H1 (cell line): ENCODE results near the gene MCTS1. TPM values are rescaled to one million over a fixed set of nuclear protein-coding genes. Genes with fewer than 3 reads are reported as not detected.

ENCODE experiments used
- CTCF ChIA-PET: fragments of 300-600 bp; sonication (Branson Sonifier 250); formaldehyde crosslinking; loops from one replicate; lab custom pipeline; 2021; ENCODE audit not compliant: partially characterized antibody; lab: Charles Lee
- POLR2A ChIA-PET: fragments of 300-600 bp; sonication (Branson Sonifier 250); formaldehyde crosslinking; loops from one replicate; lab custom pipeline; 2021; ENCODE audit warnings: inconsistent platforms; ENCODE audit not compliant: partially characterized antibody; lab: Charles Lee
- DNase-seq, 2 experiments: peaks; one replicate each; pipeline versions ENCODE4 v3.0.0 to v3.0.0-alpha.2; 2010 to 2022; ENCODE audit warnings: low spot score in 2 of 2, low read depth in 1 of 2, mixed read lengths in 1 of 2
- FAIRE-seq: peaks from 2 replicates; lab custom pipeline; 2011; peaks lifted over from hg19 to GRCh38; lab: Jason Lieb, UNC
- H2AFZ ChIP-seq: 2 replicates; pipeline ENCODE4 v1.8.1; 2012; ENCODE audit warnings: low read length, inconsistent platforms
- H2AK5ac ChIP-seq: 2 replicates; pipeline ENCODE4 v1.6.1; 2013; ENCODE audit warnings: low read depth, low read length
- H2BK120ac ChIP-seq: replicated peaks from 2 replicates; pipeline ENCODE3; 2013; ENCODE audit warnings: low read depth, low read length, inconsistent platforms
- H2BK12ac ChIP-seq: 2 replicates; pipeline ENCODE4 v1.6.1; 2013; ENCODE audit warnings: low read depth, low read length
- H2BK15ac ChIP-seq: 2 replicates; pipeline ENCODE4 v1.6.1; 2013; ENCODE audit warnings: low read length
- H2BK20ac ChIP-seq: 2 replicates; pipeline ENCODE4 v1.6.1; 2013; ENCODE audit warnings: low read length
- H2BK5ac ChIP-seq: 2 replicates; pipeline ENCODE4 v1.6.1; 2013; ENCODE audit warnings: low read depth, low read length
- H3K14ac ChIP-seq: 2 replicates; pipeline ENCODE4 v1.6.1; 2013; ENCODE audit warnings: inconsistent platforms; ENCODE audit not compliant: insufficient read length
- H3K18ac ChIP-seq: 2 replicates; pipeline ENCODE4 v1.6.1; 2013; ENCODE audit warnings: low read length; ENCODE audit errors: extremely low read depth
- H3K23ac ChIP-seq: 2 replicates; pipeline ENCODE4 v1.6.1; 2013; ENCODE audit warnings: inconsistent platforms; ENCODE audit not compliant: insufficient read length
- H3K23me2 ChIP-seq: 2 replicates; pipeline ENCODE4 v1.6.1; 2013; ENCODE audit warnings: low read depth, low read length
- H3K27ac ChIP-seq: 2 replicates; pipeline ENCODE4 v1.6.1; 2011; ENCODE audit warnings: low read depth, low read length, inconsistent platforms
- H3K27me3 ChIP-seq, 4 experiments: replicated peaks in 1 of 4; 1 replicate in 1 of 4; 2 replicates in 3 of 4; pipeline versions ENCODE4 v1.6.1 to v1.8.1; 2011 to 2013; ENCODE audit warnings: low read length in 3 of 4, mild to moderate bottlenecking in 3 of 4, inconsistent platforms in 2 of 4, mixed read lengths in 2 of 4, moderate library complexity in 1 of 4; ENCODE audit not compliant: control insufficient read depth in 3 of 4, insufficient read depth in 3 of 4; ENCODE audit errors: extremely low read depth in 1 of 4
- H3K36me3 ChIP-seq, 4 experiments: 2 replicates each; pipeline versions ENCODE4 v1.6.1 to v1.8.1; 2011 to 2013; ENCODE audit warnings: mild to moderate bottlenecking in 4 of 4, low read length in 3 of 4, moderate library complexity in 2 of 4, control low read depth in 1 of 4, inconsistent platforms in 1 of 4; ENCODE audit not compliant: insufficient read depth in 4 of 4, control insufficient read depth in 2 of 4
- H3K4ac ChIP-seq: replicated peaks from 2 replicates; pipeline ENCODE3; 2013; ENCODE audit warnings: low read length, low read depth, mixed read lengths, inconsistent platforms; ENCODE audit not compliant: insufficient read length
- H3K4me1 ChIP-seq, 4 experiments: replicated peaks in 1 of 4; 1 replicate in 1 of 4; 2 replicates in 3 of 4; pipeline versions ENCODE4 v1.6.1 to v1.8.1; 2011 to 2013; ENCODE audit warnings: low read length in 3 of 4, inconsistent platforms in 2 of 4, mixed read lengths in 1 of 4; ENCODE audit not compliant: insufficient read depth in 4 of 4, control insufficient read depth in 3 of 4
- H3K4me2 ChIP-seq, 2 experiments: 2 replicates each; pipeline versions ENCODE4 v1.6.1 to v1.8.1; 2011 to 2013; ENCODE audit warnings: low read depth in 2 of 2, low read length in 2 of 2, control low read depth in 1 of 2, inconsistent platforms in 1 of 2, mild to moderate bottlenecking in 1 of 2; ENCODE audit not compliant: insufficient read depth in 1 of 2
- H3K4me3 ChIP-seq, 4 experiments: fragments of 200-600, 300-600 bp in 1 of 4; sonication (generic), shearing (Covaris generic), sonication (Bioruptor Twin) in 1 of 4; 2 replicates each; pipeline versions ENCODE4 v1.5.1 to v1.8.1; 2011 to 2016; ENCODE audit warnings: low read length in 4 of 4, low read depth in 3 of 4, control low read depth in 2 of 4, inconsistent platforms in 2 of 4, mild to moderate bottlenecking in 2 of 4, mixed read lengths in 1 of 4, moderate library complexity in 1 of 4; ENCODE audit not compliant: insufficient read depth in 2 of 4; ENCODE audit errors: extremely low read depth in 1 of 4
- H3K56ac ChIP-seq: replicated peaks from 2 replicates; pipeline ENCODE3; 2013; ENCODE audit warnings: low read depth, mild to moderate bottlenecking, mixed read lengths, low read length, inconsistent platforms; ENCODE audit not compliant: insufficient read length
- H3K79me1 ChIP-seq: 2 replicates; pipeline ENCODE4 v1.6.1; 2013; ENCODE audit warnings: low read depth, low read length, control low read depth
- H3K79me2 ChIP-seq, 2 experiments: 2 replicates each; pipeline versions ENCODE4 v1.6.1 to v1.8.1; 2012 to 2013; ENCODE audit warnings: low read length in 2 of 2, mild to moderate bottlenecking in 2 of 2, inconsistent platforms in 1 of 2; ENCODE audit not compliant: insufficient read depth in 2 of 2, control insufficient read depth in 1 of 2
- H3K9ac ChIP-seq, 4 experiments: replicated peaks in 1 of 4; 1 replicate in 1 of 4; 2 replicates in 3 of 4; pipeline versions ENCODE4 v1.6.1 to v1.8.1; 2011 to 2013; ENCODE audit warnings: low read depth in 3 of 4, low read length in 3 of 4, control low read depth in 2 of 4, mild to moderate bottlenecking in 2 of 4, moderate library complexity in 2 of 4, inconsistent platforms in 1 of 4; ENCODE audit errors: extremely low read depth in 1 of 4
- H3K9me3 ChIP-seq, 2 experiments: 2 replicates each; pipeline versions ENCODE4 v1.6.1 to v1.8.1; 2012 to 2013; ENCODE audit warnings: mild to moderate bottlenecking in 2 of 2, moderate library complexity in 2 of 2, control low read depth in 1 of 2, inconsistent platforms in 1 of 2, low read depth in 1 of 2, low read length in 1 of 2, mixed read lengths in 1 of 2; ENCODE audit not compliant: insufficient read depth in 2 of 2
- H4K20me1 ChIP-seq, 2 experiments: replicated peaks in 1 of 2; 2 replicates each; pipeline versions ENCODE3 to v1.8.1; 2011 to 2013; ENCODE audit warnings: inconsistent platforms in 2 of 2, low read length in 2 of 2, mild to moderate bottlenecking in 1 of 2; ENCODE audit not compliant: insufficient read depth in 2 of 2, control insufficient read depth in 1 of 2
- H4K5ac ChIP-seq: 2 replicates; pipeline ENCODE4 v1.6.1; 2013; ENCODE audit warnings: low read length, low read depth, mixed read lengths, inconsistent platforms; ENCODE audit not compliant: insufficient read length
- H4K8ac ChIP-seq: 2 replicates; pipeline ENCODE4 v1.8.0; 2013; ENCODE audit warnings: mild to moderate bottlenecking, moderate library complexity, low read length, inconsistent platforms; ENCODE audit not compliant: insufficient read depth; ENCODE audit errors: extremely low read depth
- H4K91ac ChIP-seq: replicated peaks from 2 replicates; pipeline ENCODE3; 2013; ENCODE audit warnings: low read length, mixed read lengths, inconsistent platforms; ENCODE audit not compliant: insufficient read length
- CBX5 ChIP-seq: fragments of 300-800, 300-1000 bp; sonication (generic); IDR thresholded peaks from 2 replicates; pipeline ENCODE4 v1.7.1; 2016; ENCODE audit warnings: antibody characterized with exemption, low read length, low read depth
- CREB1 ChIP-seq: IDR thresholded peaks from 2 replicates; pipeline ENCODE4 v1.6.1; 2012; ENCODE audit warnings: inconsistent platforms
- KDM1A ChIP-seq: fragments of 200-600, 300-600 bp; sonication (generic); IDR thresholded peaks from 2 replicates; pipeline ENCODE4 v1.7.1; 2016; ENCODE audit warnings: mild to moderate bottlenecking, low read length, borderline replicate concordance
- KDM4A ChIP-seq: IDR thresholded peaks from one replicate; pipeline ENCODE4 v1.7.1; 2012; ENCODE audit warnings: low read depth, mild to moderate bottlenecking, moderate library complexity, low read length, inconsistent platforms; ENCODE audit not compliant: severe bottlenecking
- NANOG ChIP-seq: IDR thresholded peaks from 2 replicates; pipeline ENCODE4 v1.6.1; 2011; ENCODE audit warnings: low read length, low read depth, mild to moderate bottlenecking, inconsistent platforms; ENCODE audit not compliant: insufficient read depth, poor library complexity, severe bottlenecking
- RBBP5 ChIP-seq: IDR thresholded peaks from 2 replicates; pipeline ENCODE4 v1.7.1; 2012; ENCODE audit warnings: low read depth, mild to moderate bottlenecking, inconsistent platforms, low read length, moderate library complexity, borderline replicate concordance
- RXRA ChIP-seq: IDR thresholded peaks from 2 replicates; pipeline ENCODE4 v1.6.1; 2011; ENCODE audit warnings: low read depth, mild to moderate bottlenecking, low read length, moderate library complexity; ENCODE audit not compliant: insufficient read depth
- SIX5 ChIP-seq: IDR thresholded peaks from 2 replicates; pipeline ENCODE4 v1.6.1; 2011; ENCODE audit warnings: mild to moderate bottlenecking, low read depth, low read length
- SRF ChIP-seq: IDR thresholded peaks from 2 replicates; pipeline ENCODE4 v1.6.1; 2011; ENCODE audit warnings: mild to moderate bottlenecking, low read depth, low read length, moderate library complexity
- TAF7 ChIP-seq: optimal IDR thresholded peaks from 2 replicates; pipeline ENCODE3; 2011; ENCODE audit warnings: low read depth, mild to moderate bottlenecking, inconsistent platforms, low read length, moderate library complexity, borderline replicate concordance
- TBP ChIP-seq: IDR thresholded peaks from 2 replicates; pipeline ENCODE4 v1.6.1; 2011; ENCODE audit warnings: low read depth, low read length, improper control_type of control experiment
- TCF12 ChIP-seq: IDR thresholded peaks from 2 replicates; pipeline ENCODE4 v1.6.1; 2011; ENCODE audit warnings: low read depth, mild to moderate bottlenecking, low read length
- WGBS, 2 experiments: shearing (Covaris generic) in 1 of 2; methylation state at CpG; one replicate each; pipeline versions ENCODE4 v1.1.6 to v1.1.7; 2013 to 2015; ENCODE audit warnings: low lambda C conversion rate in 2 of 2, mixed read lengths in 2 of 2, inconsistent platforms in 1 of 2, low coverage in 1 of 2, missing lambda C conversion rate in 1 of 2; ENCODE audit not compliant: insufficient replicate concordance in 2 of 2, insufficient coverage in 1 of 2, insufficient read length in 1 of 2; ENCODE audit errors: extremely low coverage in 1 of 2, missing lambda C conversion rate in 1 of 2; 5-methylcytosine and 5-hydroxymethylcytosine counted together
- polyA plus RNA-seq, 7 experiments: library from polyadenylated mRNA; depleted of rRNA in 3 of 7; stranded (reverse) in 5 of 7; unstranded in 2 of 7; fragments of >200 nt in 5 of 7; fragments of 200-250 nt in 2 of 7; gene quantifications; 1 replicate in 5 of 7; 2 replicates in 1 of 7; 4 replicates in 1 of 7; pipeline versions ENCODE4 v1.2.1 to v1.2.3, GENCODE V29; 2011 to 2013; ENCODE audit warnings: missing spikeins in 2 of 7, mixed read lengths in 2 of 7
- total RNA-seq: library from RNA; stranded (reverse); fragmentation: NEBNext Ultra II Directional; extraction: Animal tissue kit (Norgen Biotek cat#: 25700); gene quantifications from 2 replicates; pipeline ENCODE4 v1.2.1, GENCODE V29; 2021
- TF ChIP-seq, protein P1 (sequence below), 3 experiments: IDR thresholded peaks; 1 replicate in 2 of 3; 2 replicates in 1 of 3; pipeline versions ENCODE4 v1.5.1 to v1.6.1; 2011; ENCODE audit warnings: low read length in 3 of 3, mild to moderate bottlenecking in 3 of 3, inconsistent platforms in 2 of 3, low read depth in 1 of 3, moderate library complexity in 1 of 3; ENCODE audit not compliant: insufficient read depth in 1 of 3; ENCODE audit errors: control extremely low read depth in 1 of 3

MCTS1 gene
- total and polyA plus RNA-seq, 2 of the 8 experiments (the other 6 are each of a cell fraction or from before 2014, with no cell fraction given) = 19.2 to 31.6 TPM

DNA sequence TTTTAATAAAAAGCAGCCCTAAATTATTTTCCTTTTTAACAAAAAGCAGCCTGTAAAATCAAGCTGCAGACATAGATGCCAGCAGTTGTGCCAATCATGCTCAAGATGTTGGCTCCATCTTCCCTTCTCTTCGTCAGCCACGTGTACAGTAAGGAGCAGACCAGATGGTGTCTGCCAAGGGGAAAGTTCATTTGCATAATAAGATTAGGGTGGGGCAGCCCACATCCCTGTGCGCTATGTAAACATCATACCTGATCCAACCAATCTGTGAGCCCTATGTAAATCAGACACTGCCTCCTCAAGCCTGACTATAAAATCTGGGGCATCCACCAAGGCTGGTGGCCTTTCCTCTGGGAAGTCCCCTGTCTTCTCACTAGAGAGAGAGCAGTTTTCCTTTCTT, 49.1 kb downstream of the MCTS1 start:
- no peaks in the 10 kb centered on the region for H3K79me1 ChIP-seq
- no peak overlapping the region for H3K18ac ChIP-seq
- no peak overlapping the region for H2AFZ ChIP-seq
- DNase-seq (no peak), FAIRE-seq (no peak)
- no peak overlapping the region for H2BK15ac ChIP-seq
- H2BK20ac ChIP-seq = no peak overlapping the region
- 90% methylated on average over 3 of the region's 3 CpGs; no CpG with 5 or more reads in 1 of the 2 experiments for WGBS, 2 experiments
- no peaks in the 10 kb centered on the region for H3K27me3 ChIP-seq
- no peaks in the 10 kb centered on the region for H3K9me3 ChIP-seq
- H3K36me3 ChIP-seq = no peaks in the 10 kb centered on the region
- no peak overlapping the region for H3K27ac ChIP-seq
- no peak overlapping the region for H4K8ac ChIP-seq
- H3K56ac ChIP-seq = no peak overlapping the region
- POLR2A ChIA-PET = no interaction called here
- H3K4me3 ChIP-seq = no peak overlapping the region
- no peaks in the 10 kb centered on the region for H3K4me1 ChIP-seq
- no peak overlapping the region for H2BK12ac ChIP-seq
- H3K23ac ChIP-seq = no peak overlapping the region
- no peak overlapping the region for H2AK5ac ChIP-seq
- no peaks in the 10 kb centered on the region for H3K23me2 ChIP-seq
- CTCF ChIA-PET = no interaction called here
- no peak overlapping the region for H2BK120ac ChIP-seq
- H2BK5ac ChIP-seq = no peak overlapping the region
- no peak overlapping the region for H4K5ac ChIP-seq
- no peaks in the 10 kb centered on the region for H3K79me2 ChIP-seq
- no peak overlapping the region for H4K91ac ChIP-seq
- H3K4ac ChIP-seq = no peak overlapping the region
- H3K14ac ChIP-seq = no peak overlapping the region
- no peaks in the 10 kb centered on the region for H4K20me1 ChIP-seq
- H3K4me2 ChIP-seq = no peak overlapping the region
- no peak overlapping the region for H3K9ac ChIP-seq
- TF ChIP-seq SIX5 (no peak), CBX5 (no peak), KDM1A (no peak), TCF12 (no peak), NANOG (no peak), RXRA (no peak), SRF (no peak), RBBP5 (no peak), TBP (no peak), CREB1 (no peak), KDM4A (no peak), TAF7 (no peak)
- TF ChIP-seq, protein P1, sequence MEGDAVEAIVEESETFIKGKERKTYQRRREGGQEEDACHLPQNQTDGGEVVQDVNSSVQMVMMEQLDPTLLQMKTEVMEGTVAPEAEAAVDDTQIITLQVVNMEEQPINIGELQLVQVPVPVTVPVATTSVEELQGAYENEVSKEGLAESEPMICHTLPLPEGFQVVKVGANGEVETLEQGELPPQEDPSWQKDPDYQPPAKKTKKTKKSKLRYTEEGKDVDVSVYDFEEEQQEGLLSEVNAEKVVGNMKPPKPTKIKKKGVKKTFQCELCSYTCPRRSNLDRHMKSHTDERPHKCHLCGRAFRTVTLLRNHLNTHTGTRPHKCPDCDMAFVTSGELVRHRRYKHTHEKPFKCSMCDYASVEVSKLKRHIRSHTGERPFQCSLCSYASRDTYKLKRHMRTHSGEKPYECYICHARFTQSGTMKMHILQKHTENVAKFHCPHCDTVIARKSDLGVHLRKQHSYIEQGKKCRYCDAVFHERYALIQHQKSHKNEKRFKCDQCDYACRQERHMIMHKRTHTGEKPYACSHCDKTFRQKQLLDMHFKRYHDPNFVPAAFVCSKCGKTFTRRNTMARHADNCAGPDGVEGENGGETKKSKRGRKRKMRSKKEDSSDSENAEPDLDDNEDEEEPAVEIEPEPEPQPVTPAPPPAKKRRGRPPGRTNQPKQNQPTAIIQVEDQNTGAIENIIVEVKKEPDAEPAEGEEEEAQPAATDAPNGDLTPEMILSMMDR (IDR thresholded peaks at IDR 0.05; ENCODE audit: control extremely low read depth in 1 of 3, insufficient read depth in 1 of 3, low read depth in 1 of 3, low read length in 3 of 3) = no peak
